ENCODE results near the gene DECR2. TPM values are rescaled to one million over a fixed set of nuclear protein-coding genes. Genes with fewer than 3 reads are reported as not detected.

The DECR2 gene
- total RNA-seq, 1 donor from 2014 or later: 17.4 TPM

DNA sequence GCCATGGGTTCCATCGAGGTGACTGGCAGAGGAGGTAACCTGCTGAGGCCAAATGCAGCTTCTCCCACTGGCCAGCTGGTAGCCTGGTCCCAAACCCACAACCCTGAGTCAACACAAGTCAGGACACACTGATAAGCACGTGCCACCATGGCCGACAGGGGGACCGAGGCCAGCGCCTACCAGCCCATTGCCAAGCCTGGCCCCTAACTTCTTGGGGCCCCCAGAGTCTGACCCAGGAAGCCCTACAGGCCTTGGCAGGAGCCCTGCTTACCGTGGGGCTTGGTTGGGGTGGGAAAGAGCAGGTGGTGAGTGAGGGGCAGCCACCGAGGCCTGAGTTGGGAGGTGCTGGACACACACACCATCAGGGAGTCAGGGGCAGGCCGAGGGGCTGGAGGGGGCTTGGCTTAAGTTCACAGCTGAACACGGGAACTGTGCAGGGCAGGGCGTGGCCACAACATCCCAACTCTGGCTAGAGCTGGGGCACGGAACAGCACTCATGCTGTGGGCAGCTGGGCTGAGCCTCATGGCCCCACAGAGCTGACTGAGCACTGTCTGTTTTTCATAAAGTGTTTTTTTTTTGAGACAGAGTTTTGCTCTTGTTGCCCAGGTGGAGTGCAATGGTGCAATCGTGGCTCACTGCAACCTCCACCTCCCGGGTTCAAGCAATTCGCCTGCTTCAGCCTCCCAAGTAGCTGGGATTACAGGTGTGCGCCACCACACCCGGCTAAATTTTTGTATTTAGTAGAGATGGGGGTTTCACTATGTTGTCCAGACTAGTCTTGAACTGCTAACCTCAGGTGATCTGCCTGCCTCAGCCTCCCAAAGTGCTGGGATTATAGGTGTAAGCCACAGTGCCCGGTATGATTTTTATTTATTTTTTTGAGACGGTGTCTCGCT lies 36.8 kb upstream of the DECR2 start:
- Histone ChIP-seq H3K4me1 (ENCODE audit: insufficient read depth, low read length) (peaks cover 6% of the 10 kb centered on the region), H3K27ac (ENCODE audit: low read depth, low read length) (no peak overlapping the region), H4K20me1 (ENCODE audit: insufficient read depth, low read length) (peaks cover 10% of the 10 kb centered on the region), H3K9me3 (ENCODE audit: insufficient read depth, low read depth, low read length) (no peaks in the 10 kb centered on the region), H2AFZ (ENCODE audit: low read depth, low read length) (no peak overlapping the region), H3K9ac (ENCODE audit: low read length) (no peak overlapping the region), H3K4me2 (ENCODE audit: low read length) (no peak overlapping the region), H3K27me3 (ENCODE audit: insufficient read depth, low read length) (no peaks in the 10 kb centered on the region), H3K79me2 (ENCODE audit: insufficient read depth, low read length) (no peaks in the 10 kb centered on the region), H3K36me3 (ENCODE audit: insufficient read depth, low read length) (no peaks in the 10 kb centered on the region), H3K4me3 (ENCODE audit: insufficient read depth, low read depth, low read length) (no peak overlapping the region)
- Mint-ChIP-seq H3K4me1 (ENCODE audit: low read depth, unreplicated experiment) (peaks cover 3% of the 10 kb centered on the region), H3K36me3 (ENCODE audit: low read depth, unreplicated experiment) (no peaks in the 10 kb centered on the region), H3K27me3 (ENCODE audit: low read depth, unreplicated experiment) (peaks cover 2% of the 10 kb centered on the region), H3K9me3 (ENCODE audit: unreplicated experiment) (no peaks in the 10 kb centered on the region), H3K27ac (ENCODE audit: unreplicated experiment) (no peak overlapping the region), H3K4me3 (ENCODE audit: unreplicated experiment) (no peak overlapping the region)
- DNase-seq (ENCODE audit: low read depth): no peak
- FAIRE-seq: no peak
- TF ChIP-seq, protein P1, sequence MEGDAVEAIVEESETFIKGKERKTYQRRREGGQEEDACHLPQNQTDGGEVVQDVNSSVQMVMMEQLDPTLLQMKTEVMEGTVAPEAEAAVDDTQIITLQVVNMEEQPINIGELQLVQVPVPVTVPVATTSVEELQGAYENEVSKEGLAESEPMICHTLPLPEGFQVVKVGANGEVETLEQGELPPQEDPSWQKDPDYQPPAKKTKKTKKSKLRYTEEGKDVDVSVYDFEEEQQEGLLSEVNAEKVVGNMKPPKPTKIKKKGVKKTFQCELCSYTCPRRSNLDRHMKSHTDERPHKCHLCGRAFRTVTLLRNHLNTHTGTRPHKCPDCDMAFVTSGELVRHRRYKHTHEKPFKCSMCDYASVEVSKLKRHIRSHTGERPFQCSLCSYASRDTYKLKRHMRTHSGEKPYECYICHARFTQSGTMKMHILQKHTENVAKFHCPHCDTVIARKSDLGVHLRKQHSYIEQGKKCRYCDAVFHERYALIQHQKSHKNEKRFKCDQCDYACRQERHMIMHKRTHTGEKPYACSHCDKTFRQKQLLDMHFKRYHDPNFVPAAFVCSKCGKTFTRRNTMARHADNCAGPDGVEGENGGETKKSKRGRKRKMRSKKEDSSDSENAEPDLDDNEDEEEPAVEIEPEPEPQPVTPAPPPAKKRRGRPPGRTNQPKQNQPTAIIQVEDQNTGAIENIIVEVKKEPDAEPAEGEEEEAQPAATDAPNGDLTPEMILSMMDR (IDR thresholded peaks at IDR 0.05; ENCODE audit: insufficient read depth, low read depth, low read length): no peak
- no peak for TF ChIP-seq EZH2 (IDR thresholded peaks at IDR 0.05; ENCODE audit: insufficient read depth, low read length)

GRCh38 chr16:366476-366875 lies 35.2 kb upstream of the DECR2 start:
- no peak overlapping the region for H2AFZ ChIP-seq (ENCODE audit: low read depth, low read length)
- DNase-seq (ENCODE audit: low read depth): no peak
- H3K4me2 ChIP-seq (ENCODE audit: low read length): no peak overlapping the region
- no peak overlapping the region for H3K27ac Mint-ChIP-seq (ENCODE audit: unreplicated experiment)
- no peaks in the 10 kb centered on the region for H3K79me2 ChIP-seq (ENCODE audit: insufficient read depth, low read length)
- H4K20me1 ChIP-seq (ENCODE audit: insufficient read depth, low read length): peaks cover 11% of the 10 kb centered on the region
- no peak for FAIRE-seq
- no peaks in the 10 kb centered on the region for H3K9me3 Mint-ChIP-seq (ENCODE audit: unreplicated experiment)
- no peak overlapping the region for H3K9ac ChIP-seq (ENCODE audit: low read length)
- no peak overlapping the region for H3K27ac ChIP-seq (ENCODE audit: low read depth, low read length)
- H3K27me3 ChIP-seq (ENCODE audit: insufficient read depth, low read length): no peaks in the 10 kb centered on the region
- H3K4me1 Mint-ChIP-seq (ENCODE audit: low read depth, unreplicated experiment): peaks cover 9% of the 10 kb centered on the region
- H3K9me3 ChIP-seq (ENCODE audit: insufficient read depth, low read depth, low read length): no peaks in the 10 kb centered on the region
- no peak for TF ChIP-seq EZH2 (IDR thresholded peaks at IDR 0.05; ENCODE audit: insufficient read depth, low read length)
- no peak overlapping the region for H3K4me3 Mint-ChIP-seq (ENCODE audit: unreplicated experiment)
- peaks cover 2% of the 10 kb centered on the region for H3K27me3 Mint-ChIP-seq (ENCODE audit: low read depth, unreplicated experiment)
- peaks cover 2% of the 10 kb centered on the region for H3K36me3 Mint-ChIP-seq (ENCODE audit: low read depth, unreplicated experiment)
- H3K4me3 ChIP-seq (ENCODE audit: insufficient read depth, low read depth, low read length): no peak overlapping the region
- H3K4me1 ChIP-seq (ENCODE audit: insufficient read depth, low read length): peaks cover 8% of the 10 kb centered on the region
- no peaks in the 10 kb centered on the region for H3K36me3 ChIP-seq (ENCODE audit: insufficient read depth, low read length)

GRCh38 chr16:367333-367903 lies 34.3 kb upstream of the DECR2 start:
- Histone ChIP-seq H4K20me1 (ENCODE audit: insufficient read depth, low read length) (peaks cover 11% of the 10 kb centered on the region), H2AFZ (ENCODE audit: low read depth, low read length) (no peak overlapping the region), H3K9ac (ENCODE audit: low read length) (no peak overlapping the region), H3K27me3 (ENCODE audit: insufficient read depth, low read length) (no peaks in the 10 kb centered on the region), H3K9me3 (ENCODE audit: insufficient read depth, low read depth, low read length) (no peaks in the 10 kb centered on the region), H3K4me1 (ENCODE audit: insufficient read depth, low read length) (peaks cover 8% of the 10 kb centered on the region), H3K79me2 (ENCODE audit: insufficient read depth, low read length) (no peaks in the 10 kb centered on the region), H3K36me3 (ENCODE audit: insufficient read depth, low read length) (no peaks in the 10 kb centered on the region), H3K4me2 (ENCODE audit: low read length) (no peak overlapping the region), H3K4me3 (ENCODE audit: insufficient read depth, low read depth, low read length) (no peak overlapping the region), H3K27ac (ENCODE audit: low read depth, low read length) (no peak overlapping the region)
- Mint-ChIP-seq H3K36me3 (ENCODE audit: low read depth, unreplicated experiment) (peaks cover 2% of the 10 kb centered on the region), H3K4me3 (ENCODE audit: unreplicated experiment) (no peak overlapping the region), H3K9me3 (ENCODE audit: unreplicated experiment) (no peaks in the 10 kb centered on the region), H3K27ac (ENCODE audit: unreplicated experiment) (peak overlapping the region; percentile 36), H3K27me3 (ENCODE audit: low read depth, unreplicated experiment) (no peaks in the 10 kb centered on the region), H3K4me1 (ENCODE audit: low read depth, unreplicated experiment) (peaks cover 9% of the 10 kb centered on the region)
- FAIRE-seq (no peak), DNase-seq (ENCODE audit: low read depth) (no peak)
- no peak for TF ChIP-seq EZH2 (IDR thresholded peaks at IDR 0.05; ENCODE audit: insufficient read depth, low read length)
- TF ChIP-seq, protein P1 (IDR thresholded peaks at IDR 0.05; ENCODE audit: insufficient read depth, low read depth, low read length): no peak
